K562 treated with DMSO at 1 percent for 48 hours (cell line): ENCODE measurements around the gene SYNGR2. TPM values are rescaled to one million over a fixed set of nuclear protein-coding genes. Genes with fewer than 3 reads are reported as not detected.

ENCODE experiments used
- total RNA-seq: library from RNA; unstranded; fragments of 300-600 nt; gene quantifications from 2 replicates; pipeline ENCODE4 v1.2.3, GENCODE V29; 2022; ENCODE audit warnings: low replicate concordance; ENCODE audit errors: extremely low read depth

SYNGR2 gene
- not detected in 2 replicates for total RNA-seq

GRCh38 chr17:78168242-78168902, at the start of gene SYNGR2:
Gene SYNGR2, plus strand, starts transcription at chr17:78168581. Its CDS starts 36 bp downstream, at chr17:78168617.

GRCh38 chr17:78128551-78129350, 39.6 kb upstream of the SYNGR2 start, which contains the start of gene TMC6:
Gene TMC6, minus strand, starts transcription at chr17:78128755. Its CDS starts 1,923 bp downstream, at chr17:78126832.

GRCh38 chr17:78130437-78131101, 37.8 kb upstream of the SYNGR2 start, which contains the start of gene TMC8:
Gene TMC8, plus strand, starts transcription at chr17:78130771. Its CDS starts 818 bp downstream, at chr17:78131589.

GRCh38 chr17:78186692-78187595, 18.6 kb downstream of the SYNGR2 start, which contains the start of the genes AFMID and TK1:
Gene AFMID, plus strand, starts transcription at chr17:78187362. Its CDS starts 9 bp downstream, at chr17:78187371.
Gene TK1, minus strand, starts transcription at chr17:78187052. Its CDS starts 58 bp downstream, at chr17:78186994.

GRCh38 chr17:78214016-78214705, 45.8 kb downstream of the SYNGR2 start, which contains the start of gene BIRC5:
Gene BIRC5, plus strand, starts transcription at chr17:78214253. Its CDS starts 64 bp downstream, at chr17:78214317.

Other genes with a start within 250 kb of the SYNGR2 start
- gene TNRC6C, start 209.9 kb upstream of the SYNGR2 start, total RNA-seq, result not detected in 2 replicates
- gene TMC6, start 39.8 kb upstream of the SYNGR2 start, total RNA-seq, result not detected in 2 replicates
- gene TMC8, start 37.8 kb upstream of the SYNGR2 start, total RNA-seq, result not detected in 2 replicates
- gene C17orf99, start 22.2 kb upstream of the SYNGR2 start, total RNA-seq, result not detected in 2 replicates
- gene TK1, start 18.5 kb downstream of the SYNGR2 start, total RNA-seq, result not detected in 2 replicates
- gene AFMID, start 18.8 kb downstream of the SYNGR2 start, total RNA-seq, result not detected in 2 replicates
- gene BIRC5, start 45.7 kb downstream of the SYNGR2 start, total RNA-seq, result 187 TPM in 1 of 2 replicates, not detected in the other
- not detected in 2 replicates for gene TMEM235, start 63.0 kb downstream of the SYNGR2 start, total RNA-seq
- not detected in 2 replicates for gene SOCS3, start 191.5 kb downstream of the SYNGR2 start, total RNA-seq
- gene PGS1, start 210.1 kb downstream of the SYNGR2 start, total RNA-seq, result not detected in 2 replicates